Measurements from ENCODE around the gene ZBED6.

The ZBED6 gene

GRCh38 chr1:203763505-203763904 lies 31.9 kb upstream of the ZBED6 start:
- H3K4me3 ChIP-seq: no peak overlapping the region
- H3K9ac ChIP-seq (ENCODE audit: insufficient read length): no peak overlapping the region
- no peaks in the 10 kb centered on the region for H3K9me3 ChIP-seq (ENCODE audit: low read depth, low read length)
- DNase-seq (ENCODE audit: low read depth, low spot score): no peak
- TF ChIP-seq POLR2AphosphoS5 (IDR thresholded peaks at IDR 0.05; ENCODE audit: borderline replicate concordance, low read depth, low read length) (no peak), EZH2 (IDR thresholded peaks at IDR 0.05) (no peak), FOXP2 (optimal IDR thresholded peaks at IDR 0.05; ENCODE audit: control extremely low read depth, extremely low read length, insufficient read depth) (no peak)
- no peaks in the 10 kb centered on the region for H3K36me3 ChIP-seq (ENCODE audit: insufficient read depth, low read length)
- no peak overlapping the region for H3K27ac ChIP-seq

GRCh38 chr1:203764105-203765028 lies 31.1 kb upstream of the ZBED6 start:
- no peak overlapping the region for H3K9ac ChIP-seq (ENCODE audit: insufficient read length)
- TF ChIP-seq POLR2AphosphoS5 (IDR thresholded peaks at IDR 0.05; ENCODE audit: borderline replicate concordance, low read depth, low read length) (no peak), FOXP2 (optimal IDR thresholded peaks at IDR 0.05; ENCODE audit: control extremely low read depth, extremely low read length, insufficient read depth) (no peak), EZH2 (IDR thresholded peaks at IDR 0.05) (no peak)
- H3K27ac ChIP-seq: no peak overlapping the region

GRCh38 chr1:203765029-203765837 lies 30.2 kb upstream of the ZBED6 start, which contains the start of gene LAX1:
Gene LAX1, plus strand, starts transcription at chr1:203765183. Its CDS starts 383 bp downstream, at chr1:203765566.
- TF ChIP-seq FOXP2 (optimal IDR thresholded peaks at IDR 0.05; ENCODE audit: control extremely low read depth, extremely low read length, insufficient read depth) (no peak), EZH2 (IDR thresholded peaks at IDR 0.05) (no peak), POLR2AphosphoS5 (IDR thresholded peaks at IDR 0.05; ENCODE audit: borderline replicate concordance, low read depth, low read length) (no peak)
- Histone ChIP-seq H3K27ac (no peak within 1 kb of the TSS), H3K9ac (ENCODE audit: insufficient read length) (no peak within 1 kb of the TSS), H3K4me3 (no peak within 1 kb of the TSS), H3K36me3 (ENCODE audit: insufficient read depth, low read length) (no peaks in the 10 kb centered on the region), H3K9me3 (ENCODE audit: low read depth, low read length) (no peaks in the 10 kb centered on the region)
- DNase-seq (ENCODE audit: low read depth, low spot score): no peak

More at GRCh38 chr1:203764105-203765028, 31.1 kb upstream of the ZBED6 start:
- DNase-seq (ENCODE audit: low read depth, low spot score): no peak
- H3K4me3 ChIP-seq: no peak overlapping the region
- H3K9me3 ChIP-seq (ENCODE audit: low read depth, low read length): no peaks in the 10 kb centered on the region
- H3K36me3 ChIP-seq (ENCODE audit: insufficient read depth, low read length): no peaks in the 10 kb centered on the region

GRCh38 chr1:203768256-203768655 lies 27.2 kb upstream of the ZBED6 start:
- H3K27ac ChIP-seq: no peak overlapping the region
- TF ChIP-seq EZH2 (IDR thresholded peaks at IDR 0.05) (no peak), POLR2AphosphoS5 (IDR thresholded peaks at IDR 0.05; ENCODE audit: borderline replicate concordance, low read depth, low read length) (no peak), FOXP2 (optimal IDR thresholded peaks at IDR 0.05; ENCODE audit: control extremely low read depth, extremely low read length, insufficient read depth) (no peak)

GRCh38 chr1:203769505-203770343 lies 25.7 kb upstream of the ZBED6 start:
- no peak for TF ChIP-seq EZH2 (IDR thresholded peaks at IDR 0.05)
- TF ChIP-seq POLR2AphosphoS5 (IDR thresholded peaks at IDR 0.05; ENCODE audit: borderline replicate concordance, low read depth, low read length): no peak
- TF ChIP-seq FOXP2 (optimal IDR thresholded peaks at IDR 0.05; ENCODE audit: control extremely low read depth, extremely low read length, insufficient read depth): no peak
- peak; percentile 78 for DNase-seq (ENCODE audit: low read depth, low spot score)
- Histone ChIP-seq H3K9me3 (ENCODE audit: low read depth, low read length) (no peaks in the 10 kb centered on the region), H3K4me3 (0 out of 2 replicates have a peak overlapping the region, but pooled peaks have one; percentile 2), H3K27ac (peak overlapping the region; percentile 56), H3K9ac (ENCODE audit: insufficient read length) (no peak overlapping the region), H3K36me3 (ENCODE audit: insufficient read depth, low read length) (no peaks in the 10 kb centered on the region)

More at GRCh38 chr1:203768256-203768655, 27.2 kb upstream of the ZBED6 start:
- H3K9me3 ChIP-seq (ENCODE audit: low read depth, low read length): no peaks in the 10 kb centered on the region
- no peaks in the 10 kb centered on the region for H3K36me3 ChIP-seq (ENCODE audit: insufficient read depth, low read length)
- no peak overlapping the region for H3K4me3 ChIP-seq
- H3K9ac ChIP-seq (ENCODE audit: insufficient read length): no peak overlapping the region
- DNase-seq (ENCODE audit: low read depth, low spot score): no peak

- DNase-seq (ENCODE audit: low read depth, low spot score): no peak
- Histone ChIP-seq H3K9ac (ENCODE audit: insufficient read length) (no peak overlapping the region), H3K9me3 (ENCODE audit: low read depth, low read length) (no peaks in the 10 kb centered on the region), H3K36me3 (ENCODE audit: insufficient read depth, low read length) (no peaks in the 10 kb centered on the region), H3K4me3 (no peak overlapping the region), H3K27ac (no peak overlapping the region)
- TF ChIP-seq POLR2AphosphoS5 (IDR thresholded peaks at IDR 0.05; ENCODE audit: borderline replicate concordance, low read depth, low read length): no peak
- TF ChIP-seq FOXP2 (optimal IDR thresholded peaks at IDR 0.05; ENCODE audit: control extremely low read depth, extremely low read length, insufficient read depth): no peak
- no peak for TF ChIP-seq EZH2 (IDR thresholded peaks at IDR 0.05)
These were observed 23.5 kb upstream of the ZBED6 start for GRCh38 chr1:203771901-203772301.

- no peak overlapping the region for H3K4me3 ChIP-seq
- no peak overlapping the region for H3K27ac ChIP-seq
- H3K9ac ChIP-seq (ENCODE audit: insufficient read length): no peak overlapping the region
- TF ChIP-seq POLR2AphosphoS5 (IDR thresholded peaks at IDR 0.05; ENCODE audit: borderline replicate concordance, low read depth, low read length) (no peak), FOXP2 (optimal IDR thresholded peaks at IDR 0.05; ENCODE audit: control extremely low read depth, extremely low read length, insufficient read depth) (no peak), EZH2 (IDR thresholded peaks at IDR 0.05) (no peak)
- no peak for DNase-seq (ENCODE audit: low read depth, low spot score)
- H3K36me3 ChIP-seq (ENCODE audit: insufficient read depth, low read length): no peaks in the 10 kb centered on the region
- no peaks in the 10 kb centered on the region for H3K9me3 ChIP-seq (ENCODE audit: low read depth, low read length)
These were observed 22.6 kb upstream of the ZBED6 start for GRCh38 chr1:203772836-203773235.

Data from SK-N-MC (cell line).